Urothelium cell line (cell line): ENCODE results near the gene IL17C.

Source experiments
- DNase-seq: peaks from one replicate; pipeline ENCODE4 v3.0.0; 2011; ENCODE audit warnings: low spot score, mixed read lengths
- FAIRE-seq: peaks from 2 replicates; lab custom pipeline; 2011; peaks lifted over from hg19 to GRCh38; lab: Jason Lieb, UNC

IL17C gene, protein sequence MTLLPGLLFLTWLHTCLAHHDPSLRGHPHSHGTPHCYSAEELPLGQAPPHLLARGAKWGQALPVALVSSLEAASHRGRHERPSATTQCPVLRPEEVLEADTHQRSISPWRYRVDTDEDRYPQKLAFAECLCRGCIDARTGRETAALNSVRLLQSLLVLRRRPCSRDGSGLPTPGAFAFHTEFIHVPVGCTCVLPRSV

DNA sequence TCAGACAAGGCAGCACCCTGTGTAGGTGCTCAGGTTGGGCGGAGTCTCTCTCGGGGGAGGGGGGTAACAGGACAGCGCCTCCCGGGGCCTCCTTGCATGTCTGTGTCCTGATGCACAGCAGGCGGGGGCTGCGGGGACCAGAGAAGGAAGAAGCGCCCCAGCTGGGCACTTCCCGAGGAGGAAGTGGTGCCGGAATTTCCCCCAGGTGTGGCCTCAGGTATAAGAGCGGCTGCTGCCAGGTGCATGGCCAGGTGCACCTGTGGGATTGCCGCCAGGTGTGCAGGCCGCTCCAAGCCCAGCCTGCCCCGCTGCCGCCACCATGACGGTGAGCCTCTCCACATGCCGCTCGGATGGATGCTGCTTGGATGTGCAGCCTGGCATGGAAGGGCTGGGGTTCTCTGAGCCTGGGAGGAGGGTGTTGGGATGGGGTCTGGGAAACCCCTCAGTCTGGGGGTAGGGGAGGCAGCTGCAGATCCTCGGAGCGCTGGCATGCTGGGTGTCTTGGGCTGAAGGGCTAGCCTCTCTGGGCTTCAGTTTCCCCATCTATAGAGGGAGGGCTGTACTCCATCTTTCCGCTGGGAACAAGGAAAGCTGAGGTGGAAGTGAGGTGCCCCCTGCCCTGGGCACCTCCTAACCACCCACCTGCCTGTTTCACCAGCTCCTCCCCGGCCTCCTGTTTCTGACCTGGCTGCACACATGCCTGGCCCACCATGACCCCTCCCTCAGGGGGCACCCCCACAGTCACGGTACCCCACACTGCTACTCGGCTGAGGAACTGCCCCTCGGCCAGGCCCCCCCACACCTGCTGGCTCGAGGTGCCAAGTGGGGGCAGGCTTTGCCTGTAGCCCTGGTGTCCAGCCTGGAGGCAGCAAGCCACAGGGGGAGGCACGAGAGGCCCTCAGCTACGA lies at the start of gene IL17C:
IL17C (plus strand) TSS at position 250 of the 908 bp plus-strand sequence; CDS start at position 320, 70 bp downstream.
- FAIRE-seq (no peak), DNase-seq (no peak)

DNA sequence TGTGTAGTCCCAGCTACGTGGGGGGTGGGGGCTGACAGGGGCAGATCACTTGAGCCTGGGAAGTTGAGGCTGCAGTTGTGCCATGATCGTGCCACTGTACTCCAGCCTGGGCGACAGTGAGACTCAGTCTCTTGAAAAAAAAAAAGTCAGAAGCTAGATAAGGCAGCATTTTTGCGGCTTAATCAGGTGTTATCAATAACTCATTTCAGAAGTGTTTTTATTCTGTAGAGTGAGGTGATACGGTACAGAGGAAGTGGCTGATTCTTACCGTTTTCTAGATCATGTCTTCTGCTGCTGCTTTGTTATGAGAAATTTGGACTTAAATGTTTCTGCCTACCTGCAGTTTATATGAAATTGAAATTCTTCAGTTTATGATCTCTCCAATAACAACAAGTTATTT lies 49.6 kb upstream of the IL17C start:
- FAIRE-seq, result no peak
- no peak for DNase-seq

DNA sequence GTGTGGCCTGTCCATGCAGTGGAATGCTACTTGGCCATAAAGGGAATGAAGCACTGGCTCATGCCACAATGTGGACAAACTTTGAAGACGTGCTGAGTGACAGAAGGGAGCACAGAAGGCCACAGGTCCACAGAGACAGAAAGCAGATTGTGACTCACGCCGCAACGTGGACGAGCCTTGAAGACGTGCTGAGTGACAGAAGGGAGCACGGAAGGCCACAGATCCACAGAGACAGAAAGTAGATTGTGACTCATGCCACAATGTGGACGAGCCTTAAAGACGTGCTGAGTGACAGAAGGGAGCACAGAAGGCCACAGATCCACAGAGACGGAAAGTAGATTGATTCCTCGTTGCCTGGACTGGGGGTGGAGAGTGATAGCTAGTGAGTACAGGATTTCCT lies 48.9 kb upstream of the IL17C start:
- DNase-seq (no peak), FAIRE-seq (no peak)

DNA sequence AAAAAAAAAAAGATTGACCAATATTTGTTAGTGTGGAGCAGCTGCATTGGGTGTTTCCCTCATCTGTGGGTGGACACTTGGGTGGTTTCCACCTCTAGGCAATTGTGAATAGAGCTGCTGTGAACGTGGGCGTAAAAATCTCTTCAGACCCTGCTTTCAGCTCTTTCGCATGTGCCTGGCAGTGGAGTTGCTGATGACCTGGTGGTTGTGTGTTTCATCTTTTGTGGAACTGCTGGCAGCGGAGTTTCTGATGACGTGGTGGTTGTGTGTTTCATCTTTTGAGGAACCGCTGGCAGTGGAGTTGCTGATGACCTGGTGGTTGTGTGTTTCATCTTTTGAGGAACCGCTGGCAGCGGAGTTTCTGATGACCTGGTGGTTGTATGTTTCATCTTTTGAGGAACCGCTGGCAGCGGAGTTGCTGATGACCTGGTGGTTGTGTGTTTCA lies 46.8 kb upstream of the IL17C start:
- DNase-seq, result no peak
- FAIRE-seq, result no peak

DNA sequence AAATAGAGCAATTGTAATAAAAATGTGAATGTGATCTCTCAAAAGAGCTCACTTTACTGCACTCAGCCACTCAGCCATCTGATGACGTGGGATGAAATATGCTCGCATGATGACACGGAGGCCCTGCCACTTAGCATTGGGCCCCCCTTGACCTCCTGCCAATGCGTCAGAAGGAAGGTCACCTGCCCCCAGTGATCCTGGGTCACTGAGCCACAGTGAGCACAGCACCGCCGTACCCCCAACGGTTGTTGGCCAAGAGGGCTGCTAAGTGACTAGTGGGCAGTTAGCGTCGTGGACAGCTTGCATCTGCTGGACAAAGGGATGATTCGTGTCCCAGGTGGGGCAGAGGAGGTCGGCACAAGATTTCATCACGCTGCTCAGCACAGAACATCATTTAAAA lies 45.3 kb upstream of the IL17C start:
- DNase-seq (no peak), FAIRE-seq (no peak)

DNA sequence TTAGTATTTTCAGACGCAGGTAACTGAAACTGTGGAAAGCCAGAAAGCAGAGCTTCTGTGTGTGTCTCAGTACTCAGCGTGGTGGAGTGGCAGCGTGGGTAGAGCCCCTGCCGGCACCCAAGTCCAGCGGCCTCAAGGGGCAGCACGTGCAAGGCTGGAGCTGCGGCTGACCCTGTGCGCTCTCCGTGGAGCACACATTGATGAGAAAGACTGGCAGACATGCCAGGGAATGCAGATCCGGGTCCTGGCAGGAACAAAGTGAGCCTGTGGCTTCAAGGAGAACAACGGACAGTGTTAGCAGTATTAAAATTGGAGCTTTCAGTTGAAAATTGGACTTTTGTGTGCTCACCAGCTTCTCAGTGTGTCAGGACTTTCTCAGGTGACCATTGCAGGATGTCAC lies 44.9 kb upstream of the IL17C start:
- FAIRE-seq (no peak), DNase-seq (no peak)

DNA sequence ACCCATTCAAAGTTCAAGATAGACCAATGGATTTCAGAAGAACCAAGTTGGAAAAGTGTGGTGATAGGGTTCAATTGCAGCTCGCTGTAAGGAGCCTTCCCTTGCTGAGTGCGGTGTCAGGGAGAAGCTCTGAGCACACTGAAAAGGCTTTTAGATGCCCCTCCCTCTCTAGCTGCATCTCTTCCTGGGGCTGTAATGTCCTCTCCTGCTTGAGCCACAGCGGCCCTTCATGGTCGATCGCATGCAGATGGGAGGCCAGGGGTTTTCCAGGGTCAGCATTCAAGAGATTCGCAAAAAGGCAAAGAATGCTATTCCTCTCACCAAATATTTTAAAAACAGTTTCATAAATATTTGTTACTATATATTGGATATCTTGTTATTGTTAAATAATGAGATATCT lies 44.5 kb upstream of the IL17C start:
- no peak for FAIRE-seq

DNA sequence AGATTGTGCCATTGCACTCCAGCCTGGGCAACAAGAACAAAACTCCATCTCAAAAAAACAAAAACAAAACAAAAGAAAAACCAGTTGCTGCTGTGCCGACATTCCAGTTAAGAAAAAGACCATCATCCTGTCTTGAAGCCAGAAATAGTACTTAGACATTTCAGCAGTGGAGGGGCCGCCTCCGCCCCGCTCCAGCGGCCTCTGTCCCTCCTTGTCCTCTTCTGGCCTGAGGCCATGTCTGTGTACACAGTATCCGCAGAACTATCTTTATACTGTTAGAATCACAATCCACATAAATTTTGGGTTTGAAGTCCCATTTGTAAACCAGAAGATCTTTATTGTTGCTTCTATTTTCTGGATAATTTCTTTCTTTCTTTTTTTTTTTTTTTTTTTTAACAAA lies 43.3 kb upstream of the IL17C start:
- DNase-seq, result no peak
- FAIRE-seq, result no peak

More for the DNA sequence above, 44.5 kb upstream of the IL17C start:
- DNase-seq, result no peak

DNA sequence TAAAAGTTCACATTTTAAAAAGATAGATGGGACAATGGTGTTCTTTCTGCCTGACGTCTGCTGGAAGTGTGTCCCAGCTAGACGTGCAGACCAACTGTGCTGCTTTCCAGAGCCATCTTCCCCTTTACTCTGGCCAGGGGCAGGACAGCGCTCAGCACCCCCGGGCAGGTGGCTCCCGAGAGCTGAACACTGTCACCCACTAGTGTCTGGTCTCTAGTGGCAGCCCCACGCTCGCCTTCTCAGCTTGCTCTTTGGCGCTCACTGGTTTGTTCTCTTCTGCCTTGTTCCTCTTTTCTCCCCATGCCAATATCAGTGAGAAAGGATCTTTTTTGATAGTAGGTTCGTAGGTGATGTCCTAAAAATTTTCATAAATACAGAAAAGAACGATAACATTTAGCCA lies 42.5 kb upstream of the IL17C start:
- no peak for DNase-seq
- FAIRE-seq, result no peak

DNA sequence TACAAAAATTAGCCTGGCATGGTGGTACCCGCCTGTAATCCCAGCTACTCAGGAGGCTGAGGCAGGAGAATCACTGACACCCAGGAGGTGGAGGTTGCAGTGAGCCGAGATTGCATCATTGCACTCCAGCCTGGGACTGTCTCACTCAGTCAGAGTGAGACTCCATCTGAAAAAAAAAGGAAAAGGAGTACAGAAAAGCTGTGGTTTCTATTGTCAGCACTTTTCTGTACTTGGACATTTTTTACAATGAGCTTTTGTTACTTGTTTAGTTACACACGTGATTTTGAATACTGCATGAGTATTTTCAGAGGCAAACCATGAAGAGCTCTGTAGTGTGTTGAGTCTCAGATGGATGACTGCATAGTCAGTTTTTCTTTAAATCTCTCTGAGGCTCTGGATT lies 41.9 kb upstream of the IL17C start:
- DNase-seq (no peak), FAIRE-seq (no peak)

DNA sequence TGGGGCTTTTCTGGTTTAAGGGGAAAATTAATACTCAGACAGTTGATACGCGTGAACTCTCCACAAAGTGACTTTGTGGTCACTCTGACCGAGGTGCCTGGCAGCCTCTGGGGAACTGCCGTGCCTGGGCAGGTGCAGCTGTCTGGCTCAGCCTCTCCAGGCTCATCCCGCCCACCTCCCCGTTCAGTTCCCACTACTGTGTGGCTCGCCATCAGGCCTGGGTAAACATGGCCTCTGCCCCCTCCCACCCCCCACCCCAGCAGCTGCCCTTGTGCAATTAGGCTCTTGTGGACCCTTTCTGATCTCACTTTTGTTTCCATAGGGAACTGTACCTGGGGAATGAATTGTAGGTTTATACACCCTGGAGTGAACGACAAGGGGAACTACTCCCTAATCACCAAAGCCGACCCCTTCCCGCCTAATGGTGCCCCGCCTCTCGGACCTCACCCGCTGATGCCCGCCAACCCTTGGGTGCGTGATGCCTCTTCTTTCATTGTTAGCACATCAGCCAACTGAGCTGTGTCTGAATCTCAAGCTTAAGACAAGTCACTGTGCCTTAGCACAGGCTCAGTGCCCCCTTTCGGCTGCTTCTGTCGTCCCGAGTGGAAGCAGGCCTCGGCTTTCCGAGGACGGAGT lies 40.4 kb upstream of the IL17C start:
- DNase-seq (no peak), FAIRE-seq (no peak)

DNA sequence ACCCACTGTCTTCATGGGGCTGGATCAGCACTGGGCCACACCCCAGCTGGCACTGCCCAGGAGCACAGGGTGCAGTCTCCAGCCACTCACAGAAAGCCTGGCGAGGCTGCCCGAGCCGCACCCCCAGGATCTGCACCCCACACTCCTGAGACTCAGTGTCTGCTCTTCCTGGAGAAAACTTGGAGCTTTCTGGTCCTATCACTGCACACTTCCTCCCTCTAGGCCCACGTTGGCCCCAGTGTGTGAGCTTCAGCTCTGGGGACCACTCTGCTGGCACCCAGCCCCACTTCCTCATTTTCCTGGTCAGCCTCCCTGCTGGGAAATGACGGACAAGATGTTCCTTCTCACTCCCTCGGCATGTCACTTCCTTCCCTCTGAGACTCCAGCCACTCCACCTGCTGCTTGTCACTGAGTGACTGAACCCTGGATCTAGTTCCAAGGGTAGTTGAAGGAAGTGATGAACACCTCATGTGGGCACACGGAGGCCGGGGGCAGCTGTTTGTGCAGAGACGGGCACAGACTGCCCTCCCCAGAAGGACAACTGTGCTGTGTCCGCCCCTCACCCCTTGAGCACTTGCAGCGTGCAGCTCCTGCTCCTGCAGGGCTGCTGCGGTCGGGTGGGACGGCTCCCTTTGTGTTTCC lies 39.2 kb upstream of the IL17C start:
- FAIRE-seq, result no peak
- DNase-seq, result no peak

DNA sequence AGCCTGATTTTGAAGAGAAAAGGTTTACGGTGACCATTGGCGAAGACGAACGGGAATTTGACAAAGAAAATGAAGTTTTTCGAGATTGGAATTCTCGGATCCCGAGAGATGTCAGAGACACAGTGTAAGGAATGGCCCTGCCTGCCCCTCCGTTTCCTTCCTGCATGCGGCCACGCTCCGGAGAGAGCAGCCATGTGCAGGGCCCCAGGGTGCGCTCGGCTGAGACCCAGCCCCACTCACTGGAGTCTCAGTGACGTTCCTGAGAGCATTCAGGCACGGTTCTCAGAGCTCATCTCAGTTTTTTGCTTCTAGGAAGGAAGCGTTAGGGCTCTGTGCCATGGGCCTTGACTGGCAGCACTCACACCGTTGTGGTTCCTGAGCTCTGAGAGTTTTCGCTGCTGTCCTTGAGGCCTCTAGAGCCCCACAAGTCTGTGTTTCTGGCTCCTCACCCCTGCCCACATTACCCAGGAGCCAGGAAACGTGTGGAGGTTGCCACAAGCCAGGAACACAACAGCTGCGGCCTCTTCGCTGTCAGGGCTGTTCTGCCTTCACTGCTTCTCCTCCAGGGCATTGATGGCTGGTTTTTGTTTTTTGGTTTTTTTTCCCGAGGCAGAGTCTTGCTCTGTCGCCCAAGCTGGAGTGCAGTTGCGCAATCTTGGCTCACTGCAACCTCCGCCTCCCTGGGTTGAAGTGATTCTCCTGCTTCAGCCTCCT lies 38.4 kb upstream of the IL17C start:
- no peak for DNase-seq

DNA sequence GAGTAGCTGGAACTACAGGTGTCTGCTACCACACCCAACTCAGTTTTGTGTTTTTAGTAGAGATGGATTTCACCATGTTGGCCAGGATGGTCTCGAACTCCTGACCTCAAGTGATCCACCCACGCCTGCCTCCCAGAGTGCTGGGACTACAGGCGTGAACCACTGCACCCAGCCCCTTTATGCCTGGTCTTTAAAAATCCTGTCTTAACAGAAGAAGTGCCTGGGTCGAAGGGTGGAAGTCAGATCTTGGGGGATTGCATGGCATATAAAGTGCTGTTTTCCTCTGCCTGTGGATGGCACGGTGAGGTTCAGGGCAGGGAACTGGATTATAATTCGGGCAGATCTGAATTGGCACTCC lies 37.9 kb upstream of the IL17C start:
- FAIRE-seq, result no peak
- DNase-seq, result no peak

More for the DNA sequence above, 38.4 kb upstream of the IL17C start:
- FAIRE-seq, result no peak

DNA sequence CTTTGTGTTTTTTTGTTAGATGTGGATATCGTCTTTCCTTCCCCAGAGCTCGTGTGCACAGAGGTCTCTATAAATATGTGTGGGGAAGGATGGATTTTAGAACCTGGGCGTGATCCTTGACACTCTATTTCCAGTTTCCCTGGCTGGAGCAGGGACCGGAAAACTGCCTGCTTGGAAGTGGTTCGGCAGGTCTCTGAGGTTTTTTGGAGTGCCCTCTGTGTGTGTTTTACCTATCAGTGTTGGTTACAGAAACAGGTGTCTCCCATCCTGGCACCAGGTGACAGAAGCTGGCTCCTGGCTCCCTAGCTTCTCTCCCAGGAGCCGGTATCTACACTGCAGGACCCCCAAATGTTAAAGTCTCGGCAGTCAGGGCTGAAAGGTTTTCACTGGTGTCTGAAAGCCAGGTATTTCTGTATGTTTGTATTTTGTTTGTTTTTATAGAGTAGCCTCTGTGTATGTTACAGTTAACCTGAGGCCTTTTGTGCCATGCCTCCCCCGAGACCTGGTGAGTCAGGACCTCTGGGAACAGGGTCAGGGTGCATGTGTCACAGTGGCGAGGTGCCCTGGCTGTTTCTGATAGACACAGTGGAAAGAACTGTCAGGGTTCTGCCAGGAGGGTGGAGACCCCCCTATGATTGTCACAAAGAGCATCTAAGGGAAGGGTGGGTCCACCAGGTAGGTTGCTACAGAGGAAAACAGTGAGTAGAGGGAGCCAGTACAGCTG lies 36.9 kb upstream of the IL17C start:
- FAIRE-seq (no peak), DNase-seq (no peak)

DNA sequence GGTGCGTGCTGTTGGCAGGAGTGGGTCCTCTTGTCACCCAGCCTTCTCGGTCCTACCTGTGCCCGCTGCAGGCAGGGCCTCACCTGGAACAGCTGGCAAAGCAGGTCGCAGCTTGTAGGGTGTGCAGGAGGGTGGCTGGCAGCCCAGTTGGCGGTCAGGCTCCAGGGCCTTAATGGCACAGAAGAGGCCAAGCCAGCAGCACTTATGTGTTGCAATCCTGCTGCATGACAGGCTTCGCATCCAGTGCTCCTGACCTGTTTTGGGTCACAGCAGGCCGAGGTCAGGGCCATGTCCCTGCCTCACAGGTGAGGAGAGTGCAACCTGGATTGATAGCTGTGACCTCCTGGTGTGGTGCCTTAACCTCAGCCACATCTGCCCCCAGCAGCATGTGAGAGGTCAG lies 36.3 kb upstream of the IL17C start:
- DNase-seq (no peak), FAIRE-seq (no peak)

DNA sequence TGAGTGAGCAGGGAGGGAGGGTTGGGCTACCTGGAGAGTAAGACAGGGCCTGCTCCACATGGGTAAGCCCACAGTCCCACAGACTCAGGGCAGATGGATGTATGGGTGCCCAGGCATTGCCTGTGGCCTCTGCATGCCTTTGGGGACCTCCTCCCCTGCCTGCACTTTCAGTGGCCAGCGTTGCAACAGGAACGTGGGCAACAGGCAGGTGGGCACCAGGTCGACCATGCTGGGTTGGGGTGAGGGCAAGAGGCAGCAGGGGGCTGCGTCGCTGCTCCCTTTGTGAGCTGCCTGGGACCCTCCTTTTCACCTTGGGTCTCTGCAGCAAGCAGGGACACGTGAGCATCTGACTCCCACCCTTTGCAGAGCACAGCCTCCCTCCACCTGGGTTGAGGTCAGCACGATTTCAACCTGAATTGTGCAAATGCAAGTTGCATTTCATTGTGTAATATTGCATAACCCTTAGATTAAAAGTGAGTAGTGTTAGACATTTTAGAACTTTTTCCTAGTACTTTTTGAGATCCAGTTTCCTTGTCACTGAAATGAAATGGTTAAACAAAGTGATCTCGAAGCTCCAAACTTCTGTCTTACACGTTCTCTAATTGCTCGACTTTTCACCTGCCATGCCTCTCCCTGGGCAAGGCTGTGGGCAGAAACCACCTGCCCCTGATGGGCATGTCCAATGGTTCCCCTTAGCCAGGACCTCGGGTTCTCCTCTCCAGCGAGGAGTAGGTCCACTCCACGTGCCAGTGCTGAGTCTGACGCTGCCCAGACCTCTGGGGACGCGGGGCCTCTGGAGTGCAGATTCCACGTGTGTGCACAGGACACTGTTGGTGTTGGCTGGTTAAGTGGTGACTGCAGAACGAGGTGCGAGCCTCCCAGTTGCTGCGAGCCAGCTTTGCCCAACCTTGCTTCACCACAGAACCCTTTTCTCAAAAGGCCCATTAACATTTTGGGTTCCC lies 32.9 kb upstream of the IL17C start:
- DNase-seq (no peak), FAIRE-seq (no peak)

DNA sequence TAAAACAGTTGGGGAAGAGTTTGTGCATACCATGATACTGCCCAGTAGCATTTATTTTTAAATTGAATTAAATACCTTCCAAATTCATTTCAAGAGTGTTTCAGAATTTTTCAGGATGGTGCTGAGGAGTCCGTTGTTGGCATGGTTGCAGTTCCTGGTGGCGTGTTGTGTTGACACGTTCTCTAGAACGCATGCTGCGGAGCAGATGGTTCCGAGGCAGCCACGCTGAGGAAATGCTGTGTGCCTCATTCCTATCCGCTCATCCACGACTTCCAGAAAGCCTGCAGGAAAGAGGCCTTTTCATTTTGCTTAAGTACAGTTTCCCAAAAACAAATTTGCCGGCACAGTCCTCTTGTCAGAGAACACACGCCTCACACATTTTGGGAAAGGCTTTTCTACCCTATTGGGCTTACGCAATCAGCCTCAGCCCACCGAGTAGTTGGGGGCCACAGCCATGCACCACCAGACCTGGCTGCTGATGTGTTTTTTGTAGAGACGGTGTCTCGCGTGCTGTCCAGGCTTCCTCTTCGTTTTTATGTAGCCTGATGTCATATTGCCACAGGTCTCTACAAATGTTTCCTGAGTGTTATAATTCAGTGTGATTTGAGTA lies 32.1 kb upstream of the IL17C start:
- FAIRE-seq (no peak), DNase-seq (no peak)

DNA sequence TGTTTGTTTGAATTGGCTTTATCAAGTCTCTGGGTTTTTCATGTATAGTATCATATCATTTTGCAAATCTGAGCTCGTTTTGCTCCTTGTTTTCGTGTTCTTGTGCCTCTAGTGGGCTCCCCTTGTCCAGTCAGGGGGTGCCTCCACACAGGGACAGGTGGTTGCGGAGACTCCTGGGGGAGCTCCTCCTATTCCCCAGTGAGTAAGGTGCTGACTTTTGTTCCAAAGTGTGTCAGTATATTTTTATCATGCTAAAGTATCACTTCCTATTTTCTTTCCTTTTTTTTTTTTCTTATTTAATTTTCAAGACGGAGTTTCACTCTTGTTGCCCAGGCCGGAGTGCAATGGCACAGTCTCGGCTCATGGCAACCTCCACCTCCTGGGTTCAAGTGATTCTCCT lies 30.3 kb upstream of the IL17C start:
- FAIRE-seq (no peak), DNase-seq (no peak)
